AG08395 (cell line): ENCODE results near the gene NAALADL2.
"Not testable (repeated sequence)": the region's sequence is repeated elsewhere in the genome, so short reads cannot be mapped to it uniquely, and the experiment has no call there.

Experiments used
- DNase-seq: peaks from one replicate; pipeline ENCODE4 v3.0.0; 2012; ENCODE audit warnings: mixed read lengths, low spot score

The NAALADL2 gene

GRCh38 chr3:175770426-175770825, 911.3 kb downstream of the NAALADL2 start:
- no peak for DNase-seq

GRCh38 chr3:175777495-175777894, 918.4 kb downstream of the NAALADL2 start:
- peak; percentile 23 for DNase-seq

- no peak for DNase-seq
Observed at GRCh38 chr3:175777965-175778364, 918.8 kb downstream of the NAALADL2 start.

GRCh38 chr3:175778994-175779393, 919.9 kb downstream of the NAALADL2 start:
- no peak for DNase-seq

GRCh38 chr3:175787109-175787508, 928.0 kb downstream of the NAALADL2 start:
- not testable (repeated sequence) for DNase-seq

- DNase-seq, result no peak
Observed at GRCh38 chr3:175792245-175792644, 933.1 kb downstream of the NAALADL2 start.

GRCh38 chr3:175798326-175798725, 939.2 kb downstream of the NAALADL2 start:
- DNase-seq, result no peak

- no peak for DNase-seq
Observed at GRCh38 chr3:175805825-175806224, 946.7 kb downstream of the NAALADL2 start.

GRCh38 chr3:175807175-175807574, 948.0 kb downstream of the NAALADL2 start:
- no peak for DNase-seq

GRCh38 chr3:175818811-175819464, 959.8 kb downstream of the NAALADL2 start:
- no peak for DNase-seq

- DNase-seq, result not testable (repeated sequence)
Observed at GRCh38 chr3:175822766-175823491, 963.8 kb downstream of the NAALADL2 start.

GRCh38 chr3:175825016-175825580, 966.0 kb downstream of the NAALADL2 start:
- DNase-seq, result not testable (repeated sequence)

GRCh38 chr3:175826759-175827158, 967.6 kb downstream of the NAALADL2 start:
- no peak for DNase-seq

GRCh38 chr3:175829809-175830208, 970.7 kb downstream of the NAALADL2 start:
- DNase-seq, result not testable (repeated sequence)

GRCh38 chr3:175835763-175836162, 976.6 kb downstream of the NAALADL2 start:
- not testable (repeated sequence) for DNase-seq

GRCh38 chr3:175836617-175837016, 977.5 kb downstream of the NAALADL2 start:
- DNase-seq, result no peak

GRCh38 chr3:175837962-175838361, 978.8 kb downstream of the NAALADL2 start:
- DNase-seq, result no peak

- no peak for DNase-seq
Observed at GRCh38 chr3:175839366-175840005, 980.4 kb downstream of the NAALADL2 start.

GRCh38 chr3:175851541-175851940, 992.4 kb downstream of the NAALADL2 start:
- no peak for DNase-seq

- DNase-seq, result no peak
Observed at GRCh38 chr3:175852560-175852959, 993.4 kb downstream of the NAALADL2 start.

GRCh38 chr3:175857666-175858270, 998.6 kb downstream of the NAALADL2 start:
- no peak for DNase-seq
